GM19397 (cell line): ENCODE results near the gene ENDOV.
"Not testable (repeated sequence)": the region's sequence is repeated elsewhere in the genome, so short reads cannot be mapped to it uniquely, and the experiment has no call there.

Experiments
- ATAC-seq: cut with Tn5 transposase; IDR thresholded peaks from one replicate; pipeline ENCODE4 v1.9.1; 2021; ENCODE audit warnings: mild to moderate bottlenecking, moderate library complexity; ENCODE audit not compliant: unreplicated experiment

The ENDOV gene

GRCh38 chr17:80388175-80388574, 26.8 kb upstream of the ENDOV start:
- no peak for ATAC-seq

- no peak for ATAC-seq
Observed at GRCh38 chr17:80388601-80389000, 26.4 kb upstream of the ENDOV start.

- ATAC-seq, result no peak
Observed at GRCh38 chr17:80389011-80389995, 25.7 kb upstream of the ENDOV start.

GRCh38 chr17:80393241-80393890, 21.6 kb upstream of the ENDOV start:
- no peak for ATAC-seq

GRCh38 chr17:80393961-80394360, 21.0 kb upstream of the ENDOV start:
- ATAC-seq, result no peak

- no peak for ATAC-seq
Observed at GRCh38 chr17:80394629-80395216, 20.2 kb upstream of the ENDOV start.

GRCh38 chr17:80395402-80396151, 19.4 kb upstream of the ENDOV start:
- no peak for ATAC-seq

GRCh38 chr17:80396157-80397033, 18.6 kb upstream of the ENDOV start:
- no peak for ATAC-seq

- ATAC-seq, result no peak
Observed at GRCh38 chr17:80397034-80397387, 18.0 kb upstream of the ENDOV start.

- ATAC-seq, result no peak
Observed at GRCh38 chr17:80397686-80398085, 17.3 kb upstream of the ENDOV start.

GRCh38 chr17:80401086-80401485, 13.9 kb upstream of the ENDOV start:
- not testable (repeated sequence) for ATAC-seq

GRCh38 chr17:80402102-80402501, 12.9 kb upstream of the ENDOV start:
- ATAC-seq, result not testable (repeated sequence)

- no peak for ATAC-seq
Observed at GRCh38 chr17:80402959-80403358, 12.0 kb upstream of the ENDOV start.

- ATAC-seq, result no peak
Observed at GRCh38 chr17:80406146-80406545, 8.8 kb upstream of the ENDOV start.

- ATAC-seq, result not testable (repeated sequence)
Observed at GRCh38 chr17:80407917-80408316, 7.0 kb upstream of the ENDOV start.

GRCh38 chr17:80408872-80409271, 6.1 kb upstream of the ENDOV start:
- no peak for ATAC-seq

- ATAC-seq, result no peak
Observed at GRCh38 chr17:80409626-80410025, 5.3 kb upstream of the ENDOV start.

GRCh38 chr17:80410441-80411087, 4.4 kb upstream of the ENDOV start:
- not testable (repeated sequence) for ATAC-seq

- ATAC-seq, result no peak
Observed at GRCh38 chr17:80413771-80414507, 1.0 kb upstream of the ENDOV start.
